ENCODE measurements around the gene VWF.

DNA sequence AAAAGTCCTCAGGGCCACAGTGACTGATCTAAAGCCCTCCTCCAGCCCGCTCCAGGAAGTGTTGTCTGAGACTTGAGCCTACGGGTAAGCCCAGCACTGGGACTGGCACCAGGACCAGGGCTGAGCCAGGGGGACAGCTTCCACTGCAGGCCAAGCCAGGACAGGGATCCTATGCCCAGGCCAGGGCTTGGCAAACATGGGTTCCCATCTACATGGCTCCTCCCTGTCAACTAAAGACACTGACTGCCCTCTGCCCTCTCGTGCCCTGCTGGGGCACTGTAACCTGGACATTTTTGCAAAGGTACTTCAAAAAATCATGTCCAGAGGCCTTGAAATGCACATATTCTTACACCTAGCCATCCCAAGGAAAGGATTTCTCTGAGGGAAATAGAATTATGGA, 88.0 kb downstream of the VWF start:
- no peak for TF ChIP-seq EZH2 (IDR thresholded peaks at IDR 0.05; ENCODE audit: low read length, unreplicated experiment)
- TF ChIP-seq, protein P1, sequence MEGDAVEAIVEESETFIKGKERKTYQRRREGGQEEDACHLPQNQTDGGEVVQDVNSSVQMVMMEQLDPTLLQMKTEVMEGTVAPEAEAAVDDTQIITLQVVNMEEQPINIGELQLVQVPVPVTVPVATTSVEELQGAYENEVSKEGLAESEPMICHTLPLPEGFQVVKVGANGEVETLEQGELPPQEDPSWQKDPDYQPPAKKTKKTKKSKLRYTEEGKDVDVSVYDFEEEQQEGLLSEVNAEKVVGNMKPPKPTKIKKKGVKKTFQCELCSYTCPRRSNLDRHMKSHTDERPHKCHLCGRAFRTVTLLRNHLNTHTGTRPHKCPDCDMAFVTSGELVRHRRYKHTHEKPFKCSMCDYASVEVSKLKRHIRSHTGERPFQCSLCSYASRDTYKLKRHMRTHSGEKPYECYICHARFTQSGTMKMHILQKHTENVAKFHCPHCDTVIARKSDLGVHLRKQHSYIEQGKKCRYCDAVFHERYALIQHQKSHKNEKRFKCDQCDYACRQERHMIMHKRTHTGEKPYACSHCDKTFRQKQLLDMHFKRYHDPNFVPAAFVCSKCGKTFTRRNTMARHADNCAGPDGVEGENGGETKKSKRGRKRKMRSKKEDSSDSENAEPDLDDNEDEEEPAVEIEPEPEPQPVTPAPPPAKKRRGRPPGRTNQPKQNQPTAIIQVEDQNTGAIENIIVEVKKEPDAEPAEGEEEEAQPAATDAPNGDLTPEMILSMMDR (conservative IDR thresholded peaks at IDR 0.05; ENCODE audit: low read depth, low read length) = no peak

All from PC-3 (cell line).